RWPE2 (cell line): Measurements from ENCODE around the gene PTPA.

Source experiments
- ATAC-seq: fragments of 200-7000 bp; cut with Tn5 transposase; 3 replicates; pipeline ENCODE4 v1.9.1; 2021; ENCODE audit warnings: low read depth
- DNase-seq: peaks from one replicate; pipeline ENCODE4 v3.0.0-alpha.2; 2020; ENCODE audit warnings: low spot score
- H3K27ac ChIP-seq: fragments of 450-650 bp; 2 replicates; pipeline ENCODE4 v1.5.1; 2017; ENCODE audit warnings: mild to moderate bottlenecking; ENCODE audit not compliant: poor library complexity, severe bottlenecking
- H3K27me3 ChIP-seq: fragments of 250-450 bp; sonication (Bioruptor Pico); 2 replicates; pipeline ENCODE4 v1.5.1; 2021; ENCODE audit warnings: mild to moderate bottlenecking, moderate library complexity; ENCODE audit not compliant: insufficient read depth, poor library complexity, severe bottlenecking
- H3K36me3 ChIP-seq: fragments of 250-450 bp; sonication (Bioruptor Pico); 2 replicates; pipeline ENCODE4 v1.5.1; 2020; ENCODE audit warnings: low read depth, mild to moderate bottlenecking, moderate library complexity
- H3K4me1 ChIP-seq: fragments of 250-450 bp; sonication (Bioruptor Pico); 2 replicates; pipeline ENCODE4 v1.5.1; 2021; ENCODE audit warnings: mild to moderate bottlenecking, moderate library complexity; ENCODE audit not compliant: insufficient read depth, poor library complexity, severe bottlenecking
- H3K4me3 ChIP-seq: fragments of 250-450 bp; sonication (Bioruptor Pico); 2 replicates; pipeline ENCODE4 v1.5.1; 2021; ENCODE audit warnings: mild to moderate bottlenecking, moderate library complexity; ENCODE audit not compliant: severe bottlenecking
- H3K9me3 ChIP-seq: fragments of 250-450 bp; sonication (Bioruptor Pico); 2 replicates; pipeline ENCODE4 v1.5.1; 2021; ENCODE audit warnings: mild to moderate bottlenecking, moderate library complexity; ENCODE audit not compliant: severe bottlenecking
- TF ChIP-seq, protein P1 (sequence below): fragments of 450-650 bp; IDR thresholded peaks from one replicate; pipeline ENCODE4 v1.5.1; 2017; ENCODE audit warnings: mild to moderate bottlenecking, moderate library complexity; ENCODE audit not compliant: poor library complexity, severe bottlenecking

PTPA gene

DNA sequence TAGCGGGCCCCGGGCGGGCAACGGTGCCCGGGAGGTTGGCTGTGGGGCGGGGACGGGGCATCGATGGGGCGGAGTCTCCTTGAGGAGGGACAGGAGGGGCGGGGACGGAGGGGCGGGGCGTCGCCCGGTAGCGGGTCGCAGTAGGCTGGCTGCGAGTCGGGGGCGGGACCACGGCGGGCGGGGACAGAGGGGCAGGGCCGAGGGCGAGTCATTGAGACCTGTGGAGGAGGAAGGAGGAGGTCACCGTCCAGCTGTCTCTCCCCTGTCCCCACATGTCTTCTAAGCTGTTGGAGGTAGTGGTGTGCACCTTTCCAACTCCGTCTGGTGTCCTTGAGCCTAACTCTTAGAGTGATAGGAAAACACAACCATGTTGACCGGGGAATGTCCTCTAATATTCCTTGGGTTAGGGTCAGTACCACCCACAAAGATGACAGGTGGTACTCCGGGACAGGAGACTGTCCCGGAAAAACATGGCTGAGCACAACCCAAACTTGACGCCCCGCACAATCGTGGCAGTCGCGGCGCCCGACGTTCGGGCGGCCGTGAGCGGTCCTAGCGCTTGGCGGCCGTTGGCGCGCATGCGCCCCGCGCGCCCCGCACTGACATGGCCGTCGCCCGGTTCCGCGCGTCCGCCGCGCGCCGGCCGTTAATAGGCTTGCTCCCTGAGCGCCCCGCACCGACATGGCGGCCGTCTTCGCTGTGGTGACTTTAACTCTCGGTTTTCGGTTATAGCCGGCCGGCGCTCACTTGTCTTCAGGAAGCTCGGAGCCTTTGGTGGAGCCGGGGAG is at the start of gene PTPA, which contains the start of gene CRAT:
Gene PTPA (plus strand): TSS at position 676 of the 788 bp plus-strand sequence. CDS start 186 bp downstream, outside the sequence.
Gene CRAT (minus strand): TSS at position 54 of the 788 bp plus-strand sequence. CDS start 284 bp downstream, outside the sequence.
- Histone ChIP-seq H3K4me1 (peaks cover 4% of the 10 kb centered on the region), H3K27ac (peak within 1 kb of the TSS; percentile 68), H3K4me3 (peak within 1 kb of the TSS; percentile 77), H3K27me3 (no peaks in the 10 kb centered on the region), H3K36me3 (no peaks in the 10 kb centered on the region), H3K9me3 (no peaks in the 10 kb centered on the region)
- TF ChIP-seq, protein P1, sequence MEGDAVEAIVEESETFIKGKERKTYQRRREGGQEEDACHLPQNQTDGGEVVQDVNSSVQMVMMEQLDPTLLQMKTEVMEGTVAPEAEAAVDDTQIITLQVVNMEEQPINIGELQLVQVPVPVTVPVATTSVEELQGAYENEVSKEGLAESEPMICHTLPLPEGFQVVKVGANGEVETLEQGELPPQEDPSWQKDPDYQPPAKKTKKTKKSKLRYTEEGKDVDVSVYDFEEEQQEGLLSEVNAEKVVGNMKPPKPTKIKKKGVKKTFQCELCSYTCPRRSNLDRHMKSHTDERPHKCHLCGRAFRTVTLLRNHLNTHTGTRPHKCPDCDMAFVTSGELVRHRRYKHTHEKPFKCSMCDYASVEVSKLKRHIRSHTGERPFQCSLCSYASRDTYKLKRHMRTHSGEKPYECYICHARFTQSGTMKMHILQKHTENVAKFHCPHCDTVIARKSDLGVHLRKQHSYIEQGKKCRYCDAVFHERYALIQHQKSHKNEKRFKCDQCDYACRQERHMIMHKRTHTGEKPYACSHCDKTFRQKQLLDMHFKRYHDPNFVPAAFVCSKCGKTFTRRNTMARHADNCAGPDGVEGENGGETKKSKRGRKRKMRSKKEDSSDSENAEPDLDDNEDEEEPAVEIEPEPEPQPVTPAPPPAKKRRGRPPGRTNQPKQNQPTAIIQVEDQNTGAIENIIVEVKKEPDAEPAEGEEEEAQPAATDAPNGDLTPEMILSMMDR: no peak
- ATAC-seq: peak; percentile 87
- DNase-seq: peak; percentile 96

DNA sequence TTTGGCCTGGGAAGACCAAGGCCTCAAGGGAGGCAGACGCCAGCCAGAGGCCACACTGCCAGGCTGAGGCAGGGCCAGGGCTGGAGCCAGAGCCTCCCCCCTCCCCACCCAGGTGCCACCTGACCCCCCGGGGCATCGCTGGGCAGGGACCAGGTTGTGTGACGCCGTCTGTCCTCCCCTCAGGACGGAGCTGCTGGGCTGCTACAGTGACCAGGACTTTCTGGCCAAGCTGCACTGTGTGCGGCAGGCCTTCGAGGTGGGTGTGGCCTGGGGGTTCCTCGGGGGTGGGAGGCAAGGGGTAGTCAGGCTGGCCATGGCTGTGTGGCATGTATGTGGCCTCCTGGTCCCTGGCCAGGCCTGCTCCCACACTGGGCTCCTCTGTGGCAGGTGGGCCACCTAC is 48.2 kb upstream of the PTPA start:
- no peak overlapping the region for H3K4me3 ChIP-seq
- H3K36me3 ChIP-seq: peaks cover 24% of the 10 kb centered on the region
- no peaks in the 10 kb centered on the region for H3K9me3 ChIP-seq
- TF ChIP-seq, protein P1: no peak
- H3K27me3 ChIP-seq: no peaks in the 10 kb centered on the region
- ATAC-seq: no peak
- H3K27ac ChIP-seq: no peak overlapping the region
- no peak for DNase-seq
- H3K4me1 ChIP-seq: no peaks in the 10 kb centered on the region

DNA sequence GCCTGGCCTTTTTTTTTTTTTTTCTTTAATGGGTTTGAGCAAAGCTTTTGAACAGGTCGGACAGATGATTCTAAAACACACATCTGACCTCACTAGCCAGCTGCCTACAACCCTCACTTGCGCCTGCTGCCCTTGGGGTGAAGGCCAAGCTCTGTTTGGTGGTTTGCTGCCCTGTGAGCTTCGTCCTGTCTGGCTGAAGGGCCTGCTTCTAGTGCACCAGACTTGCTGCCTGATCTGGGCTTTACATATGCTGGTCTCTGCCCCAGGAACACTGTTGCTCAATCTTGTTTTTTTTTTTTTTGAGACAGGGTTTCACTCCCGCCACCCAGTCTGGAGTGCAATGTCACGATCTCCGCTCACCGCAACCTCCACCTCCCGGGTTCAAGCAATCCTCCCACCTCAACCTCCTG is 46.7 kb upstream of the PTPA start:
- Histone ChIP-seq H3K4me3 (no peak overlapping the region), H3K4me1 (no peaks in the 10 kb centered on the region), H3K36me3 (peaks cover 29% of the 10 kb centered on the region), H3K27ac (no peak overlapping the region), H3K9me3 (no peaks in the 10 kb centered on the region), H3K27me3 (no peaks in the 10 kb centered on the region)
- ATAC-seq (no peak), DNase-seq (no peak)
- TF ChIP-seq, protein P1: no peak

DNA sequence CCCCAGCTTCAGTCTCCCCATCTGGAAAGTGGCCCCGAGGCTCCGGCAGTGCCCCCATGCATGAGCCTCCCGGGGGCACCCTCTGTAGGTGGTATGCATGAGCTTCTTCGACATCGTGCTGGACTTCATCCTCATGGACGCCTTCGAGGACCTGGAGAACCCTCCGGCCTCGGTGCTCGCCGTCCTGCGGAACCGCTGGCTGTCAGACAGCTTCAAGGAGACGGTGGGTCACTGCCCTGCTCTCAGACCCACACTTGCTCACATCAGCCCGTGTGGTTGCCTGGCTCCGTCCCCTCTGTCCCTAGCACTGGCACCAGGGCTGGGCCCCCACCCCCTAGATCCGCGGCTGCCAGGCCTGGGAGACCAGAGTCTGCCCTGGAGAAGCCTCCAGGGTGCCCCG is 43.1 kb upstream of the PTPA start:
- Histone ChIP-seq H3K9me3 (no peaks in the 10 kb centered on the region), H3K4me3 (no peak overlapping the region), H3K27ac (no peak overlapping the region), H3K4me1 (no peaks in the 10 kb centered on the region), H3K36me3 (peaks cover 17% of the 10 kb centered on the region), H3K27me3 (no peaks in the 10 kb centered on the region)
- DNase-seq: no peak
- no peak for ATAC-seq
- TF ChIP-seq, protein P1: no peak
